HEK293 (cell line): ENCODE results near the gene LYST.

ENCODE experiments used
- EGR2 ChIP-seq: fragments of 450-650 bp; formaldehyde crosslinking; IDR thresholded peaks from 2 replicates; pipeline ENCODE4 v1.5.1; 2016; ENCODE audit warnings: low read depth, missing biosample characterization, missing genetic modification characterization
- MYNN ChIP-seq: fragments of 450-650 bp; formaldehyde crosslinking; IDR thresholded peaks from 2 replicates; pipeline ENCODE4 v1.5.1; 2016; ENCODE audit warnings: missing biosample characterization, missing genetic modification characterization, borderline replicate concordance
- RBAK ChIP-seq: fragments of 450-650 bp; formaldehyde crosslinking; IDR thresholded peaks from 2 replicates; pipeline ENCODE4 v1.5.1; 2016; ENCODE audit warnings: missing biosample characterization, missing genetic modification characterization
- SCRT2 ChIP-seq: fragments of 450-650 bp; formaldehyde crosslinking; IDR thresholded peaks from 2 replicates; pipeline ENCODE4 v1.5.1; 2016; ENCODE audit warnings: missing biosample characterization, missing genetic modification characterization
- SP2 ChIP-seq: fragments of 450-650 bp; formaldehyde crosslinking; IDR thresholded peaks from 2 replicates; pipeline ENCODE4 v1.5.1; 2016; ENCODE audit warnings: missing biosample characterization, missing genetic modification characterization
- YY1 ChIP-seq: fragments of 450-650 bp; formaldehyde crosslinking; IDR thresholded peaks from 2 replicates; pipeline ENCODE4 v1.5.1; 2018; ENCODE audit warnings: missing biosample characterization, missing genetic modification characterization
- ZNF311 ChIP-seq: fragments of 450-650 bp; formaldehyde crosslinking; IDR thresholded peaks from 2 replicates; pipeline ENCODE4 v1.5.1; 2017; ENCODE audit warnings: missing biosample characterization, missing genetic modification characterization, borderline replicate concordance
- ZNF350 ChIP-seq: fragments of 450-650 bp; formaldehyde crosslinking; IDR thresholded peaks from 2 replicates; pipeline ENCODE4 v1.5.0; 2017; ENCODE audit warnings: missing biosample characterization, mild to moderate bottlenecking, missing genetic modification characterization
- ZNF404 ChIP-seq: fragments of 450-650 bp; formaldehyde crosslinking; IDR thresholded peaks from 2 replicates; pipeline ENCODE4 v1.5.1; 2017; ENCODE audit warnings: missing biosample characterization, missing genetic modification characterization
- ZNF514 ChIP-seq: fragments of 450-650 bp; formaldehyde crosslinking; IDR thresholded peaks from 2 replicates; pipeline ENCODE4 v1.5.1; 2016; ENCODE audit warnings: missing biosample characterization, missing genetic modification characterization
- ZNF518A ChIP-seq: fragments of 450-650 bp; formaldehyde crosslinking; conservative IDR thresholded peaks from 2 replicates; pipeline ENCODE4 v1.5.1; 2016; ENCODE audit warnings: low read depth, missing biosample characterization, missing genetic modification characterization
- ZNF558 ChIP-seq: fragments of 450-650 bp; formaldehyde crosslinking; IDR thresholded peaks from 2 replicates; pipeline ENCODE4 v1.5.1; 2016; ENCODE audit warnings: missing biosample characterization, missing genetic modification characterization
- ZNF560 ChIP-seq: fragments of 450-650 bp; formaldehyde crosslinking; IDR thresholded peaks from 2 replicates; pipeline ENCODE4 v1.5.1; 2017; ENCODE audit warnings: missing biosample characterization, missing genetic modification characterization, borderline replicate concordance
- TF ChIP-seq, protein P1 (sequence below): fragments of 450-650 bp; formaldehyde crosslinking; IDR thresholded peaks from 2 replicates; pipeline ENCODE4 v1.5.1; 2016; ENCODE audit warnings: missing biosample characterization, missing genetic modification characterization
- TF ChIP-seq, protein P2 (sequence below): fragments of 450-650 bp; formaldehyde crosslinking; IDR thresholded peaks from 2 replicates; pipeline ENCODE4 v1.5.1; 2016; ENCODE audit warnings: missing biosample characterization, missing genetic modification characterization
- TF ChIP-seq, protein P3 (sequence below): fragments of 450-650 bp; formaldehyde crosslinking; IDR thresholded peaks from 2 replicates; pipeline ENCODE4 v1.5.1; 2016; ENCODE audit warnings: missing biosample characterization, missing genetic modification characterization
- TF ChIP-seq, protein P4 (sequence below): fragments of 450-650 bp; formaldehyde crosslinking; IDR thresholded peaks from 2 replicates; pipeline ENCODE4 v1.5.1; 2016; ENCODE audit warnings: missing biosample characterization, missing genetic modification characterization

The LYST gene

DNA sequence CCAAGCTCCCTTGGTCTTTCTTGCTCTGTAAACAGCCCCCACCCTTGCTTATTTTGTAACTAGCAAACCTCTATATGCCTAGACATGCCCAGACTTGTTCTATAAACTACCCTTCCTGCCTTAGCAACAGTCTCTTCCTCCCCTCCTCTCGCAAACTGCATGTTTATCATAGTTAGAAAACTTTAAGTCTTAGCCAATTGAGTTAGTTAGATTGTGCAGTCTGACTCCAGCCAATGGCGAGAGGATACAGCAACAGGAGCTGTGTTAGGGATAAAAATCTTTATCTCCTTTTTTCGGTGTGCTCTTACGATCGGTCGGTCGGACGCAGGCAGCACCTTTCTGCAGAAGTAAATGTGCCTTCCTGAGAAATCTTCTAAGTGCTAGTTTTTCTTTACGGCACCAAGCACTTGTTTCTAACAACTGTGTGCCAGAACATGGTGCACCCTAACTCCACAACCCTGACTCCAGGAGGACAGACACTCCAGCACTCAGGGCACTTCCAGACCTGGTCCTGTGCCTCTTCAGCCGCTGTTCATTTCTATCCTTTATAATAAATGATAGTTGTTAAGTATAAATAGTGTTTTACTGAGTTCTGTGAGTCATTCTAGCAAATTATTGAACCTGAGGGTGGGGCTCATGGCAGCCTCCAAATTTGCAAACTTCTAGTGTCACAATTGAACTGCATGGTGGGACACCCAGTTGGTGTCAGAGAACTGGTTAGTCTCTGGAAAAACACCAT, 191.4 kb downstream of the LYST start (continued):
- TF ChIP-seq, protein P1, sequence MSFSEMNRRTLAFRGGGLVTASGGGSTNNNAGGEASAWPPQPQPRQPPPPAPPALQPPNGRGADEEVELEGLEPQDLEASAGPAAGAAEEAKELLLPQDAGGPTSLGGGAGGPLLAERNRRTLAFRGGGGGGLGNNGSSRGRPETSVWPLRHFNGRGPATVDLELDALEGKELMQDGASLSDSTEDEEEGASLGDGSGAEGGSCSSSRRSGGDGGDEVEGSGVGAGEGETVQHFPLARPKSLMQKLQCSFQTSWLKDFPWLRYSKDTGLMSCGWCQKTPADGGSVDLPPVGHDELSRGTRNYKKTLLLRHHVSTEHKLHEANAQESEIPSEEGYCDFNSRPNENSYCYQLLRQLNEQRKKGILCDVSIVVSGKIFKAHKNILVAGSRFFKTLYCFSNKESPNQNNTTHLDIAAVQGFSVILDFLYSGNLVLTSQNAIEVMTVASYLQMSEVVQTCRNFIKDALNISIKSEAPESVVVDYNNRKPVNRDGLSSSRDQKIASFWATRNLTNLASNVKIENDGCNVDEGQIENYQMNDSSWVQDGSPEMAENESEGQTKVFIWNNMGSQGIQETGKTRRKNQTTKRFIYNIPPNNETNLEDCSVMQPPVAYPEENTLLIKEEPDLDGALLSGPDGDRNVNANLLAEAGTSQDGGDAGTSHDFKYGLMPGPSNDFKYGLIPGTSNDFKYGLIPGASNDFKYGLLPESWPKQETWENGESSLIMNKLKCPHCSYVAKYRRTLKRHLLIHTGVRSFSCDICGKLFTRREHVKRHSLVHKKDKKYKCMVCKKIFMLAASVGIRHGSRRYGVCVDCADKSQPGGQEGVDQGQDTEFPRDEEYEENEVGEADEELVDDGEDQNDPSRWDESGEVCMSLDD (tag by site-specific recombination), result no peak
- no peak for TF ChIP-seq MYNN (tag by site-specific recombination)
- TF ChIP-seq ZNF311 (tag by site-specific recombination), result no peak
- TF ChIP-seq, protein P2, sequence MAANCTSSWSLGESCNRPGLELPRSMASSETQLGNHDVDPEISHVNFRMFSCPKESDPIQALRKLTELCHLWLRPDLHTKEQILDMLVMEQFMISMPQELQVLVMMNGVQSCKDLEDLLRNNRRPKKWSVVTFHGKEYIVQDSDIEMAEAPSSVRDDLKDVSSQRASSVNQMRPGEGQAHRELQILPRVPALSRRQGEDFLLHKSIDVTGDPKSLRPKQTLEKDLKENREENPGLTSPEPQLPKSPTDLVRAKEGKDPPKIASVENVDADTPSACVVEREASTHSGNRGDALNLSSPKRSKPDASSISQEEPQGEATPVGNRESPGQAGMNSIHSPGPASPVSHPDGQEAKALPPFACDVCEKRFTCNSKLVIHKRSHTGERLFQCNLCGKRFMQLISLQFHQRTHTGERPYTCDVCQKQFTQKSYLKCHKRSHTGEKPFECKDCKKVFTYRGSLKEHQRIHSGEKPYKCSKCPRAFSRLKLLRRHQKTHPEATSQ (tag by site-specific recombination), result no peak
- no peak for TF ChIP-seq YY1 (tag by site-specific recombination)
- no peak for TF ChIP-seq RBAK (tag by site-specific recombination)
- TF ChIP-seq, protein P3, sequence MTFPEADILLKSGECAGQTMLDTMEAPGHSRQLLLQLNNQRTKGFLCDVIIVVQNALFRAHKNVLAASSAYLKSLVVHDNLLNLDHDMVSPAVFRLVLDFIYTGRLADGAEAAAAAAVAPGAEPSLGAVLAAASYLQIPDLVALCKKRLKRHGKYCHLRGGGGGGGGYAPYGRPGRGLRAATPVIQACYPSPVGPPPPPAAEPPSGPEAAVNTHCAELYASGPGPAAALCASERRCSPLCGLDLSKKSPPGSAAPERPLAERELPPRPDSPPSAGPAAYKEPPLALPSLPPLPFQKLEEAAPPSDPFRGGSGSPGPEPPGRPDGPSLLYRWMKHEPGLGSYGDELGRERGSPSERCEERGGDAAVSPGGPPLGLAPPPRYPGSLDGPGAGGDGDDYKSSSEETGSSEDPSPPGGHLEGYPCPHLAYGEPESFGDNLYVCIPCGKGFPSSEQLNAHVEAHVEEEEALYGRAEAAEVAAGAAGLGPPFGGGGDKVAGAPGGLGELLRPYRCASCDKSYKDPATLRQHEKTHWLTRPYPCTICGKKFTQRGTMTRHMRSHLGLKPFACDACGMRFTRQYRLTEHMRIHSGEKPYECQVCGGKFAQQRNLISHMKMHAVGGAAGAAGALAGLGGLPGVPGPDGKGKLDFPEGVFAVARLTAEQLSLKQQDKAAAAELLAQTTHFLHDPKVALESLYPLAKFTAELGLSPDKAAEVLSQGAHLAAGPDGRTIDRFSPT (tag by site-specific recombination), result no peak
- TF ChIP-seq ZNF350 (tag by site-specific recombination), result no peak
- no peak for TF ChIP-seq ZNF514
- TF ChIP-seq, protein P4, sequence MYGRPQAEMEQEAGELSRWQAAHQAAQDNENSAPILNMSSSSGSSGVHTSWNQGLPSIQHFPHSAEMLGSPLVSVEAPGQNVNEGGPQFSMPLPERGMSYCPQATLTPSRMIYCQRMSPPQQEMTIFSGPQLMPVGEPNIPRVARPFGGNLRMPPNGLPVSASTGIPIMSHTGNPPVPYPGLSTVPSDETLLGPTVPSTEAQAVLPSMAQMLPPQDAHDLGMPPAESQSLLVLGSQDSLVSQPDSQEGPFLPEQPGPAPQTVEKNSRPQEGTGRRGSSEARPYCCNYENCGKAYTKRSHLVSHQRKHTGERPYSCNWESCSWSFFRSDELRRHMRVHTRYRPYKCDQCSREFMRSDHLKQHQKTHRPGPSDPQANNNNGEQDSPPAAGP, result no peak
- TF ChIP-seq EGR2 (tag by site-specific recombination), result no peak
- TF ChIP-seq ZNF404 (tag by site-specific recombination), result no peak
- no peak for TF ChIP-seq ZNF560 (tag by site-specific recombination)
- peak; percentile 29; the same call in 1 of the 2 replicates for TF ChIP-seq ZNF518A
- TF ChIP-seq ZNF558 (tag by site-specific recombination), result peak; percentile 90
- peak; percentile 74 for TF ChIP-seq SCRT2 (tag by site-specific recombination)
- TF ChIP-seq SP2 (tag by site-specific recombination), result no peak
